Middle frontal gyrus (tissue), 1 donor: ENCODE data around the gene AHI1.
"Not testable (repeated sequence)": the region's sequence is repeated elsewhere in the genome, so short reads cannot be mapped to it uniquely, and the experiment has no call there.

Experiments
- DNase-seq: peaks from one replicate; pipeline ENCODE4 v3.0.0-alpha.2; 2015; ENCODE audit warnings: low spot score; ENCODE audit errors: extremely low spot score

The AHI1 gene

GRCh38 chr6:135397172-135397952 lies 100.2 kb downstream of the AHI1 start:
- no peak for DNase-seq

- DNase-seq: no peak
Observed at GRCh38 chr6:135395136-135395535, 102.4 kb downstream of the AHI1 start.

DNA sequence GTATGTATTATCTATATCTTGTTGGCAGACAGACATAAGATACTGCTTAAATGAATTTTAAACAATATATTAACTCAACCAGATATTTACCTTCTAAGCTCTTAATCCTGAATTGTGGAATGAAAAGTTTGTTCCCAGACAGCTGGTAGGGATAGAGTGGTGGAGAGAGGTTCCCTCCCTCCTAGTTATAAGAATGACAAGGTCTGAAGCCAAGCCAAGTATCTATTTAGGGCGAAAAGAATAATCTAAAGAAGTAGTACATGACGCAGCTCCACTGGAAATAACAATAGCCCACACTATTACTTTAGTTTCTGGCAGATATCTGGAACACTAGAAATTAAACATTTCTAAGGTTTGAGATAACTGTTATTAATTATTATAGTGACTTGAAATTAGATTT lies 104.3 kb downstream of the AHI1 start:
- DNase-seq: no peak

DNA sequence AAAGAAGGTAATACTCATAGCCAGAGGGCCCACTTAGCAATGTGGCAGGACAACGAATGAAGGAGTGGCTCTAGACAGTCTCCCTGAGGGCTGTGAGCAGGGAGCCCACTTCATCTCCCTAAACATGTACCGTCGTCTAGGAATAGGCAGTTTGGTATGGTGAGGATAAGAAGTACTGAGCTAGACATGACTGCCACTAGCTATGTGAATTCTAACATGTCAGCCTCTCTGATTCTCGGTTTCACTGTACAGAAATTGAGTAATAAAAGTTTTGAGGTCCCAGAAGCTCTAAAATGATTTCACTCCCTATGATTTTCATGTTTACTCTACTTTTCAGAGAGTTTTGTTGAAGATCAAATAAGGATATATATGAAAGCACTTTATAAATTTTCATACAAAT lies 107.1 kb downstream of the AHI1 start:
- no peak for DNase-seq

DNA sequence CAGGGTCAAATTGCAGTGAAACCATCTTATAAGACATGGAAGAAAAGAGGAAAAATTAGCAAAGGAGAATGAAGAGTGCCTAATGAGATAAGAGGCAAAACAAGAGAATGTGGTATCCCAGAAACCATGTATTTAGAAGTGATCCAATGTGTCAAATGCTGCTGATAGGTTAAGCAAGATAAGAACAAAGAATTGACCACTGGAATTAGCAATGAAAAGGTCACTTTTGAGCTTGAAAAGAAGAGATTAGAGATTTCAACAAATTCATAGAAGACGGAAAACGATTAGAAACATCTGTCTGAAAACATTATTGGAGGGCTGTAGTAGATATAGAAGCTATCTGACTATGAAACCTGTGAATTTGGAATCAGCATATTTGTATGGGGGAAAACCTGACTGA lies 112.2 kb downstream of the AHI1 start:
- no peak for DNase-seq

DNA sequence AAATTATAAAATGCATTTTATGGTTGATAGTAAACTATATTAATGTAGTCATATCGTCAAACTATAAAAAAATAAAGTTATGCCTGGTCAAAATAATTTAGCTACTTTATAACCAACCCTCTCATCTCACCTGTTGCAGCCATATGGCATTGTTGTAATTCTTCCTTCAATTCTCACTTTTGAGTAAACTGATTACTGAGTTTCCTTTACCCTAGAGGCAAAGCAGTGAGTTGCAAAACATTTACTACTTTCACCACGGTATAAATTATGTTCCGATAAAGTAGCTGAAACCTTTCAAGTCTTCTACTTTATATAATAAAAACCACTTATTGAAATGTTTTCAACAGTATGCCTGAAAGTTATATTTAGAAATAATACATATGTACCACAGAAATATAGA lies 113.8 kb downstream of the AHI1 start:
- no peak for DNase-seq

GRCh38 chr6:135383301-135383700 lies 114.2 kb downstream of the AHI1 start:
- no peak for DNase-seq

GRCh38 chr6:135382182-135382628 lies 115.3 kb downstream of the AHI1 start:
- DNase-seq: no peak

DNA sequence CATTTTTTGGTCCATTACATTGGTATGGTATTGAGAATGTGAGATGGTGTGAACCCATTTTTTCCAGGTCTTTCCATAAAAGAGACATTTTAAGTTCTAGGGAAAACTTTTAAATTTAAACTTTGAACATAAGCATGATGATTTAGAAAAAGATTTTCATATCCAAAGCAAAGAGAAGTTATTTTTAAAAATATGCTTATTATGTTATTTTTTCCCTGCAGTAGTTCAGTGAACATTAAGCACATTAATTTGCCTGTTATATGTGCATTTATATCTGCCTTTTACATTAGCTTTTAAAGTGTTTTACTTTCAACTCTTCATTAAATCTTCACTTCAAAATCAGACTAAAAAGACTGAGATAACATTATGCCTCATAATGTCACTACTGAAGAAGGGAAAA lies 116.7 kb downstream of the AHI1 start:
- DNase-seq: no peak

DNA sequence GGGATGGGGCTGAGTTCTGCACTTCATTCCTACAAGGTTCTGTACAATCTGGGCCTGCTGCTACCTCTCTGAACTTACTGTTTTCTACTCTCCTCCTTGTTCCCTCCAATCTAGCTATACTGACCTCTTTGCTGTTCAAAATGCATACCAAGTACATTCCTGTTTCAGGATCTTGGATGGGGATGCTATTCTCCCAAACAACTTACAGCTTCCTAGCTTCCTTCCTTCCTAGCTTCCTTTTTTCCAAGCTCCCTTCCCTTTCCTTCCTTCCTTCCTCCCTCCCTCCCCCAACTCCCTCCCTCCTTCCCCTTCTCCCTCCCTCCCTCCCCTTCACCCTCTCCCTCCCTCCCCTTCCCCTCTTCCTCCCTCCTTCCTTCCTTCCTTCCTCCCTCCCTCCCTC lies 117.9 kb downstream of the AHI1 start:
- no peak for DNase-seq

GRCh38 chr6:135372758-135373157 lies 124.8 kb downstream of the AHI1 start:
- DNase-seq: no peak

- DNase-seq: not testable (repeated sequence)
Observed at GRCh38 chr6:135363622-135364021, 133.9 kb downstream of the AHI1 start.

GRCh38 chr6:135362124-135362523 lies 135.4 kb downstream of the AHI1 start:
- no peak for DNase-seq

DNA sequence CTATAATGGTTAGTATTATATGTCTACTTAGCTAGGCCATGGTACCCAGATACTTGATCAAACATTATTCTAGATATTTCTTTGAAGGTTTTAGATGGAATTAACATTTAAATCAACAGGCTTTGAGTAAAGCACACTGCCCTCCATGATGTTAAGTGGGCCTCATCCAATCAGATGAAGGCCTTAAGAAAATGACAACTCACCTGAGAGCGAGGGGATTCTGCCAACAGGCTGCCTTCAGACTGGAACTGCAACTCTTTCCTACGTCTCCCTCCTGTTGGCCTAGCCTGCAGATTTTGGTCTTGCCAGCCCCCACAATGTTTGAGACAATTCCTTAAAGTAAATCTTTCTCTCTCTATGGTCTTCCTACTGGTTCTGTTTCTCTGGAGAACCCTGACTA lies 137.3 kb downstream of the AHI1 start:
- DNase-seq: no peak

DNA sequence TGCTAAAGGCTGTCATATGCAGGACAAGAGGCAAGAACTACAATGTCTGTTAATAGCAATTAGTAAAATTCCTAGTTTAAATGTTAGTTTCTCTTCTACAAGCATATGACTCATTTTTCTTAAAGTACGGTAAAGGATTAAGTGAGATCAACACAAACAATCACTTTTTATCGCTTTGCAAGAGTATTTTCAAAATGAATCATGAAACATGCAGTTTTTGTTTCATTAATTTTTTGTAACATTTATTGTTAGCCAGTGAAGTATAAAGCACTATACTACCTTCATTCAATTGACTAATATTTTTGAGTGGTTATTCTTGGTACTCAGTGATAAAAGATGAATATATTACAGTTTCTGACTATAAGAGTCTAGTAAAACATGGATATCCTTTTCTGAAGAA lies 138.6 kb downstream of the AHI1 start:
- DNase-seq: no peak

GRCh38 chr6:135358251-135358821 lies 139.2 kb downstream of the AHI1 start:
- DNase-seq: no peak

GRCh38 chr6:135354407-135354806 lies 143.1 kb downstream of the AHI1 start:
- no peak for DNase-seq

DNA sequence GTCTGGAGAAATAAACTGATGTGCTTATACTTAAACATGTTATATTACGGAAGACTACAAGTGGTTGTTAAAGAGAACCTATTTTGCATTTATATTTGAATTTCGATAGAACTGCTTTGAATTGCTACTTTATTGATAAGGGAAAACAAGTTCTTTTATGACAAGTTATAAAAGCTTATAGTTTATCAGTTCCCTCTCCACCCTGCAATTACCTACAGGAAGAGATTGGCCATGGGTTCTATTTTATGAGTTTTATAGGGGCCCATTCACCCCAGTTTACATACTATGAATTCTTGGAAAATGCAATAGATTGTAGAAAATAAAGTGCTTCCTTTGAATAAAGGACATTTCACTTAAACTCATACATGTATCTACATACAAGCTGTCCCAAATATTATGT lies 144.4 kb downstream of the AHI1 start:
- no peak for DNase-seq

GRCh38 chr6:135351635-135352034 lies 145.9 kb downstream of the AHI1 start:
- DNase-seq: no peak

- DNase-seq: no peak
Observed at GRCh38 chr6:135347887-135348286, 149.7 kb downstream of the AHI1 start.

GRCh38 chr6:135346747-135347146 lies 150.8 kb downstream of the AHI1 start:
- DNase-seq: no peak

GRCh38 chr6:135344526-135344925 lies 153.0 kb downstream of the AHI1 start:
- no peak for DNase-seq

- not testable (repeated sequence) for DNase-seq
Observed at GRCh38 chr6:135339920-135340319, 157.6 kb downstream of the AHI1 start.
